ENCODE measurements around the gene ZDHHC11B.
"Not testable (repeated sequence)": the region's sequence is repeated elsewhere in the genome, so short reads cannot be mapped to it uniquely, and the experiment has no call there.

GRCh38 chr5:780571-780970 is 4.0 kb downstream of the ZDHHC11B start:
- TF ChIP-seq EZH2 (IDR thresholded peaks at IDR 0.05; ENCODE audit: borderline replicate concordance, insufficient read depth, low read depth, low read length, poor library complexity, severe bottlenecking); CTCF (IDR thresholded peaks at IDR 0.05): not testable (repeated sequence)
